Measurements from ENCODE around the gene INCENP.

DNA sequence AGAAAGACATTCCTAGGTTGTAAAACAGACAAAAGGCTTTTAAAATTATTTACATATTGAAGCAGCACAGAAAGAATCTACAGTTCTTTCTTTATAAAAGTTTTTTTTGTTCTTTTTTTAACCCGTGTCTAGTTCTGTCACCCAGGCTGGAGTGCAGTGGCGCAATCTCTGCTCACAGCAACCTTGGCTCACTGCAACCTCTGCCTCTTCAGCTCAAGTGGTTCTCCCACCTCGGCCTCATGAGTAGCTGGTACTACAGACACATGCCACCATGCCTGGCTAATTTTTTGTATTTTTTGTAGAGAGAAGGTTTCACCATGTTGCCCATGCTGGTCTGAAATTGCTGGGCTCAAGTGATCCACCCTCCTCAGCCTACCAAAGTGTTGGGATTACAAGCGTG is 3.8 kb upstream of the INCENP start:
- TF ChIP-seq, protein P1, sequence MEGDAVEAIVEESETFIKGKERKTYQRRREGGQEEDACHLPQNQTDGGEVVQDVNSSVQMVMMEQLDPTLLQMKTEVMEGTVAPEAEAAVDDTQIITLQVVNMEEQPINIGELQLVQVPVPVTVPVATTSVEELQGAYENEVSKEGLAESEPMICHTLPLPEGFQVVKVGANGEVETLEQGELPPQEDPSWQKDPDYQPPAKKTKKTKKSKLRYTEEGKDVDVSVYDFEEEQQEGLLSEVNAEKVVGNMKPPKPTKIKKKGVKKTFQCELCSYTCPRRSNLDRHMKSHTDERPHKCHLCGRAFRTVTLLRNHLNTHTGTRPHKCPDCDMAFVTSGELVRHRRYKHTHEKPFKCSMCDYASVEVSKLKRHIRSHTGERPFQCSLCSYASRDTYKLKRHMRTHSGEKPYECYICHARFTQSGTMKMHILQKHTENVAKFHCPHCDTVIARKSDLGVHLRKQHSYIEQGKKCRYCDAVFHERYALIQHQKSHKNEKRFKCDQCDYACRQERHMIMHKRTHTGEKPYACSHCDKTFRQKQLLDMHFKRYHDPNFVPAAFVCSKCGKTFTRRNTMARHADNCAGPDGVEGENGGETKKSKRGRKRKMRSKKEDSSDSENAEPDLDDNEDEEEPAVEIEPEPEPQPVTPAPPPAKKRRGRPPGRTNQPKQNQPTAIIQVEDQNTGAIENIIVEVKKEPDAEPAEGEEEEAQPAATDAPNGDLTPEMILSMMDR (IDR thresholded peaks at IDR 0.05) = no peak
- TF ChIP-seq POLR2A (IDR thresholded peaks at IDR 0.05) = no peak
